GM12872 (cell line): ENCODE data around the gene VCAN.

Experiments
- CTCF ChIP-seq: IDR thresholded peaks from 3 replicates; pipeline ENCODE4 v1.5.1; 2011; ENCODE audit warnings: low read depth, mild to moderate bottlenecking, low read length, moderate library complexity; ENCODE audit not compliant: insufficient read depth

Gene VCAN

GRCh38 chr5:83450183-83450966 lies 21.2 kb upstream of the VCAN start:
- no peak for TF ChIP-seq CTCF

- TF ChIP-seq CTCF, result no peak
Observed at GRCh38 chr5:83450967-83451248, 20.6 kb upstream of the VCAN start.

- no peak for TF ChIP-seq CTCF
Observed at GRCh38 chr5:83451955-83452354, 19.6 kb upstream of the VCAN start.

GRCh38 chr5:83453937-83454336 lies 17.6 kb upstream of the VCAN start:
- TF ChIP-seq CTCF, result no peak

GRCh38 chr5:83464261-83464660 lies 7.3 kb upstream of the VCAN start:
- TF ChIP-seq CTCF, result no peak

- no peak for TF ChIP-seq CTCF
Observed at GRCh38 chr5:83467371-83468035, 4.0 kb upstream of the VCAN start.

- TF ChIP-seq CTCF, result no peak
Observed at GRCh38 chr5:83469075-83469474, 2.5 kb upstream of the VCAN start.
